ENCODE results near the gene WDR45.
"Not testable (repeated sequence)": the region's sequence is repeated elsewhere in the genome, so short reads cannot be mapped to it uniquely, and the experiment has no call there.

WDR45 gene

DNA sequence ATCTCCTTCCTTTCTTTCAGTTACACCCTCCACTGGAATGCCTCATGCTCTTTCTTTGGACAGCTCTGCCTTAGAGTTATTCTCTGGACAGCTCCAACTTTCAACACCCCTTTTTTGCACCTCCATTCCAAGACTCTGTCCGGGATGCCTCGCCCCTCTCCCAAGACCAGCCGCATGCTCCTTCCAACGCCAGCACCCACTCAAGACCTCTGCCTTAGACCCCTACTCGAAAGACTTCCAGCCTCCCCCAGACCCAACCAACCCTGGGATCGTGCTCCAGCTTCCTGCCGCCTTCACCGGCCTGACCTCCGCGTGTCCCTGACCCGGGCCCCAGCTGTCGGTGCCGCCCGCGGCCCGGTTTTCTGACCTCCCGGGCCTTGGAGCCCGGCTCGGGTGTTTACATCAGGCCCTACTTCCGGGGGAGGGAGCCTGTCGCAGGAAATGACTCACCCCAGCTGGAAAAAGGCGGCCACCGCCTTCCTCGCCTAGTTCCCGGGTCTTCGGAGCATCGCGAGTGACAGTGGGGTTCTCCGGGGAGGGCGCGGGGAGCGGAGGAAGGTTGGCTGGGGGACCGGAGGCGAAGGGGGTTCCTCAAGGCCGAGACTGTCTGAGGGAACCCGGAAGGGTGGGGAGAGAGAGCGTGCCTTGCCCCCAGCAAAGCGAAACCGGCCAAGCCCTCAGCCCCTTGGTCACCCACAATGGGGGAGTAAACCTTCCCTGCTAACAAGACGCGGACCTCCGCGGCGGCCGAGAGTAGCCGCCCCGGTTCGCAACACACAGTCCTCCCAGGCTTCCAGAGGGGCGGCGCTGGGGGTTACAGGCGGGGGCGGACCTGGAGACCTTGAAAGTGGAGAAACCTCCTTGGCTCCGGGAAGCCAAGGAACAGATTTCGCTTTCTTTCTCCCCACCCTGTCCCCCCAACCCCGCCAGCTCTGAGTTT, at the start of gene WDR45:
WDR45 (minus strand) TSS at position 399 of the 940 bp plus-strand sequence. CDS start 1,792 bp downstream, outside the sequence.
- no peak for TF ChIP-seq ARNT (IDR thresholded peaks at IDR 0.05)
- peak; percentile 92 for TF ChIP-seq FOXK2 (IDR thresholded peaks at IDR 0.05)
- no peak for TF ChIP-seq LEF1 (IDR thresholded peaks at IDR 0.05; ENCODE audit: borderline replicate concordance)
- TF ChIP-seq L3MBTL2 (conservative IDR thresholded peaks at IDR 0.05): peak; percentile 96
- DNase-seq (ENCODE audit: extremely low spot score): peak; percentile 67
- ChIA-PET CTCF (interaction anchor here (1.1 kb wide), 1 partner anchor 18 kb away, joined by 5 read pairs; no protein-coding TSS in a partner anchor), POLR2A (interaction anchor here (0.8 to 2.5 kb wide), 7 partner anchors 10 to 391 kb away, joined by 3 to 10 read pairs (median 3); no protein-coding TSS in a partner anchor)

DNA sequence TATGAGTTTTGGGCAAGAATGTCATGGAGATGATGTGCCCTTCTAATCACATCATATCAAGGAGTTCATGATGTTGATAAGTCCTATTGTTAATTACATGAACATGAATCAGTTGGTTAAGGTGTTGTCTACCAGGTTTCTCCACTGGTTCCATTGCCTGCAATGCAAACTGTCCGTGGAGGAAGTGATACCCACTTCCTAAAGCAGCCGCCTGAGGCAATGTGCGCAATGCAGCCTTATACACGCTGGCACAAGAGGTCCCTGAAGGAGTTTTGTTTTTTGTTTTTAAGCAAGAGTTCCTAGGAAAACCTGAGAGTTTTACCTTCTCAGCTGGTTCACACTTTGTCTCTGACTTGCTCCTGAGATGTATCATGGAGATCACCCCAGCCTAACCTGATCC, 49.7 kb upstream of the WDR45 start:
- ChIA-PET CTCF (no interaction called here), POLR2A (no interaction called here)
- DNase-seq (ENCODE audit: extremely low spot score): no peak
- TF ChIP-seq FOXA1 (IDR thresholded peaks at IDR 0.05) (no peak), SUZ12 (IDR thresholded peaks at IDR 0.05) (no peak), FOXM1 (IDR thresholded peaks at IDR 0.05; ENCODE audit: borderline replicate concordance) (no peak), ELF4 (IDR thresholded peaks at IDR 0.05) (no peak), TARDBP (IDR thresholded peaks at IDR 0.05) (no peak), ZNF384 (IDR thresholded peaks at IDR 0.05) (no peak)
- TF ChIP-seq, protein P1, sequence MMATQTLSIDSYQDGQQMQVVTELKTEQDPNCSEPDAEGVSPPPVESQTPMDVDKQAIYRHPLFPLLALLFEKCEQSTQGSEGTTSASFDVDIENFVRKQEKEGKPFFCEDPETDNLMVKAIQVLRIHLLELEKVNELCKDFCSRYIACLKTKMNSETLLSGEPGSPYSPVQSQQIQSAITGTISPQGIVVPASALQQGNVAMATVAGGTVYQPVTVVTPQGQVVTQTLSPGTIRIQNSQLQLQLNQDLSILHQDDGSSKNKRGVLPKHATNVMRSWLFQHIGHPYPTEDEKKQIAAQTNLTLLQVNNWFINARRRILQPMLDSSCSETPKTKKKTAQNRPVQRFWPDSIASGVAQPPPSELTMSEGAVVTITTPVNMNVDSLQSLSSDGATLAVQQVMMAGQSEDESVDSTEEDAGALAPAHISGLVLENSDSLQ (IDR thresholded peaks at IDR 0.05): no peak

DNA sequence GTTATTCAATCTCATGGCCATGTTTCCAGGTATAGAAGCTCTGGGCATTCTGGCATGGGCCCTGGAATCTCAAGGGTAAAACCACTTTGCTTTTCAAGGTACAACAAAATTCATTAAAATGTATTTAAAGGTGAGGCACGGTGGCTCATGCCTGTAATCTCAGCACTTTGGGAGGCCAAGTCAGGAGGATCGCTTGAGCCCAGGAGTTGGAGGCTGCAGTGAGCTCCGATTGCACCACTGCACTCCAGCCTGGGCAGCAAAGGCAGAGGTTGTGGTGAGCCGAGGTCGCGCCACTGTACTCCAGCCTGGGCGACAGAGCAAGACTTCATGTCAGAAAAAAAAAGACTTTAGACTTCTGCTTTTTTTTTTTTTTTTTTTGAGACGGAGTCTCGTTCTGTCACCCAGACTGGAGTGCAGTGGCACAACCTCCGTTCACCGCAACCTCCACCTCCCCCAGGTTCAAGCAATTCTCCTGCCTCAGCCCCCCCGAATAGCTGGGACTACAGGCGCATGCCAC, 48.1 kb upstream of the WDR45 start:
- DNase-seq (ENCODE audit: extremely low spot score); CTCF ChIA-PET: not testable (repeated sequence)
- POLR2A ChIA-PET: interaction anchor here (2.1 kb wide), 1 partner anchor 141 kb away, joined by 4 read pairs; the partner anchor contains the start of gene PPP1R3F

DNA sequence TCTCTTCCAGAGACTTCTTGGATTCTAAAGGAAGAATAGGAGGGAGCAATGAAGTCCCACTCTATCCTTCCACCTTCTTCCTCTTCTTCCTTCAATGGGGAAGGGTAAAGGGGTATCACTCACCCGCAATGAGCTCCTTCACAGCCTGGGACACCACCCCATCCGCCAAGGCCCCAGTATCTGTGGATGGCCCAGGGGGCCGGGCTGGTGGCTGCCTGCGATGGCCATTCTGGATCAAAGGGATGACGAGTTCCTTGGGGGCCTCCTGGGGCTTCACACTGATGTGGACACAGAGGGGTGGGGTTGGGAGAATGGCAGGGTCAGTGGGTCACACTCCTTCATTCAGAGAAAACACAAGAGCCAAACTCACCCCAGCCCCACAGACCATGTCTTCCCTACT, 42.8 kb upstream of the WDR45 start:
- no peak for DNase-seq (ENCODE audit: extremely low spot score)
- TF ChIP-seq, protein P1 (IDR thresholded peaks at IDR 0.05): no peak
- TF ChIP-seq CTBP1 (IDR thresholded peaks at IDR 0.05; ENCODE audit: borderline replicate concordance) (no peak), FOXM1 (IDR thresholded peaks at IDR 0.05; ENCODE audit: borderline replicate concordance) (no peak)
- POLR2A ChIA-PET: interaction anchor here (0.6 to 0.9 kb wide), 2 partner anchors 14 to 50 kb away, joined by 3 read pairs; no protein-coding TSS in a partner anchor
- CTCF ChIA-PET: no interaction called here

DNA sequence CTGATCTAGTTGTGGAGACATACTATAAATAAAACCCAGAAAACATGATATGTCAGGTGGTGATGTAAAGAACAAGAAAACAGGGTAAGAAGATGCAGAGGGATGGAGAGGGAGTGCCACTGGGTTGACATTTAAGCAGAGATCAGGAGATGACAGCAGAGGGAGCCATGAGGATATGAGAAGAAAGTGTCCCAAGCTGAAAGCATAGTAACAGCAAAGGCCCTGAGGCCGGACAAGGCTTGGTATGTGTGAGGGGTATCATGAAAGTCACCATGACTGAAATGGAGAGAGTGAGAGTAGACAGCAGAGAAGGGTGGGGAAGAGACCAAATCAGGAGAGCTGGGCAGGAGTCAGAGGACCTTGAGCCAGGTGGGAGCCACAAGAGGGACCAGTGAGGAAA, 40.4 kb upstream of the WDR45 start:
- CTCF ChIA-PET: no interaction called here

DNA sequence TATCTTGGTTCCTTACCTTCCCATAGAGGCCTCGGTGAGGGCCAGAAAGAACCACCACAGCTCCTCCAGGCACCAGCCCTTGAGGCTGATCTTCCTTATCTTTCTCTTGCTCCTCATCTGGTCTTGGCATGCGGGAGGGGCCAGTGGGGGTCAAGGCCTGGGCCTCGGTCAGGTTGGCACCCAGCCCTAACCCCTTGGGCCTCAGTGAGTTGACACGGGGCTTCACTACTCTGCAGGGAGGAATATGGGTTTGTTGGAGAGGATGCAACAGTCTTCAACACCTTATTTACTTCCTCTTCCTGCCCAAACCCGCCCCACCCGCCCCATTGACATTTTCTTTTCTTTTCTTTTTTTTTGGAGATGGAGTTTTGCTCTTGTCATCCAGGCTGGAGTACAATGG, 37.9 kb upstream of the WDR45 start:
- TF ChIP-seq BHLHE40 (IDR thresholded peaks at IDR 0.05; ENCODE audit: borderline replicate concordance) (no peak), L3MBTL2 (conservative IDR thresholded peaks at IDR 0.05) (no peak), SUZ12 (IDR thresholded peaks at IDR 0.05) (no peak), ZNF384 (IDR thresholded peaks at IDR 0.05) (no peak), SP1 (IDR thresholded peaks at IDR 0.05) (no peak), LEF1 (IDR thresholded peaks at IDR 0.05; ENCODE audit: borderline replicate concordance) (no peak), ARNT (IDR thresholded peaks at IDR 0.05) (no peak), TARDBP (IDR thresholded peaks at IDR 0.05) (no peak), HDGF (IDR thresholded peaks at IDR 0.05; ENCODE audit: borderline replicate concordance) (no peak), FOXA1 (IDR thresholded peaks at IDR 0.05) (no peak), CTBP1 (IDR thresholded peaks at IDR 0.05; ENCODE audit: borderline replicate concordance) (no peak), NFRKB (IDR thresholded peaks at IDR 0.05) (no peak), ELF4 (IDR thresholded peaks at IDR 0.05) (no peak), FOXM1 (IDR thresholded peaks at IDR 0.05; ENCODE audit: borderline replicate concordance) (no peak), FOXK2 (IDR thresholded peaks at IDR 0.05) (no peak)
- TF ChIP-seq, protein P1 (IDR thresholded peaks at IDR 0.05): no peak
- CTCF ChIA-PET: no interaction called here
- POLR2A ChIA-PET: no interaction called here
- no peak for DNase-seq (ENCODE audit: extremely low spot score)

More for the DNA sequence above, 40.4 kb upstream of the WDR45 start:
- POLR2A ChIA-PET: interaction anchor here (1.4 kb wide), 1 partner anchor 46 kb away, joined by 3 read pairs; the partner anchor contains the start of gene PRAF2
- TF ChIP-seq ELF4 (IDR thresholded peaks at IDR 0.05) (no peak), CTBP1 (IDR thresholded peaks at IDR 0.05; ENCODE audit: borderline replicate concordance) (no peak), SP1 (IDR thresholded peaks at IDR 0.05) (no peak), SUZ12 (IDR thresholded peaks at IDR 0.05) (no peak), HDGF (IDR thresholded peaks at IDR 0.05; ENCODE audit: borderline replicate concordance) (no peak), ARNT (IDR thresholded peaks at IDR 0.05) (no peak), FOXK2 (IDR thresholded peaks at IDR 0.05) (no peak), ZNF384 (IDR thresholded peaks at IDR 0.05) (no peak), LEF1 (IDR thresholded peaks at IDR 0.05; ENCODE audit: borderline replicate concordance) (no peak), TARDBP (IDR thresholded peaks at IDR 0.05) (no peak), L3MBTL2 (conservative IDR thresholded peaks at IDR 0.05) (no peak), NFRKB (IDR thresholded peaks at IDR 0.05) (no peak), BHLHE40 (IDR thresholded peaks at IDR 0.05; ENCODE audit: borderline replicate concordance) (no peak), FOXM1 (IDR thresholded peaks at IDR 0.05; ENCODE audit: borderline replicate concordance) (no peak)
- TF ChIP-seq, protein P1 (IDR thresholded peaks at IDR 0.05): no peak
- DNase-seq (ENCODE audit: extremely low spot score): no peak

All from HEK293T (cell line).